ENCODE measurements around the gene ZNF101. TPM values are rescaled to one million over a fixed set of nuclear protein-coding genes. Genes with fewer than 3 reads are reported as not detected.

ZNF101 gene
- total RNA-seq (10 to 100 TPM in 1 of 2 donors, 1 to 10 TPM in 1; 9.3 to 12.4 TPM), polyA plus RNA-seq (10 to 100 TPM in 1 of 2 donors, 1 to 10 TPM in 1; 7.4 to 11.5 TPM)
- long read RNA-seq, donor 1, full-length matches to known transcripts = 1 of 1 reads
- long read RNA-seq, donor 1, partial matches to known transcripts = 0 of 1 reads
- long read RNA-seq, donor 1, other reads (novel, unspliced or antisense) = 0 of 1 reads
- long read RNA-seq, donor 2 = 0 reads
- long read RNA-seq, donor 3, full-length matches to known transcripts = 1 of 1 reads
- long read RNA-seq, donor 3, partial matches to known transcripts = 0 of 1 reads
- long read RNA-seq, donor 3, other reads (novel, unspliced or antisense) = 0 of 1 reads
- long read RNA-seq, donor 4 = 0 reads
- long read RNA-seq, donor 5, full-length matches to known transcripts = 1 of 6 reads
- long read RNA-seq, donor 5, partial matches to known transcripts = 0 of 6 reads
- long read RNA-seq, donor 5, other reads (novel, unspliced or antisense) = 5 of 6 reads

DNA sequence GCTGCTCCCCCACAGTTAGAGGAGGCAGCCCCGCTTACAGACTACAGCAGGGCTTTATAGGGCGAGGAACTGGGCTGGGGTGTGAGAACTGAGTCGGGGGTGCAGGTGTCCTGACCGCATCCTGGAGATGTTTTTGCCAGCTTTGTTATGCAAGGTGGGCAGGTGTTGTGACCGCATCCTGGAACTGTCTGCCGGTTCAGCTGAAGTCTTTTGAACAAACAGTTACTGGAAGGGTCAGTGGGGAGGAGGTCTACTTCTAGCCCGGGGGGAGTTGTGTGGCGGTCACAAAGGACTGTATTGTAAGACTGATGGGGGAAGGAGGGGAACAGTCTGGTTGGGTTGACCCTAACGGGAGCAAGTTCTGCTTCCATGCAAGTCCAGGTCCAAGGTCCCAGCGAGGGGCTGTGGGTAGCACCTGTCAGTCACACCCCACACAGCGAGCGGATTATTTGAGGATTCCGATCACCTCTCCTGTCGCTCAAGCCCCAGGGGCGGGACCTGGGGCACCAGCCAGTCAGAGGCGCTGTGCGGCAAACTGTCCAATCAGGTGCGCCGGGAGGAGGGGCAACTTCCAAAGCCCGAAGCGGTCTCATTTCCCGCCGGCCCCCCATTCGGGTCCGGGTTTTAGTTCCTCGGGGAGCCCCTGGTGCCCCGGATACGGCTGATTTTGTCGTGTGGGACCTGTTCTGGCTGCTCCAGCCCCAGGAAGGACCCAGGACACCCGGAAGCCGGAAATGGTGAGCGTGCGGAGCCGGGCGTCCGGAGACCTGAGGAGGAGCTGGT lies at the start of gene ZNF101:
TSS of gene ZNF101 (plus strand) at position 610 of the 783 bp plus-strand sequence. CDS start at position 735, 125 bp downstream.
- peak; percentile 82 for ATAC-seq (ENCODE audit: insufficient read depth, low FRiP score)
- Histone ChIP-seq H3K4me1 (ENCODE audit: control insufficient read depth in 5 of 5, insufficient read depth in 5 of 5, low read length in 5 of 5) (peaks cover 0 to 11% (median 4%) of the 10 kb centered on the region in 5 donors), H3K9ac (ENCODE audit: insufficient read depth in 1 of 2, low read length in 2 of 2) (peak within 1 kb of the TSS; percentile 63 to 82), H3K9me3 (ENCODE audit: control insufficient read depth in 4 of 4, insufficient read depth in 3 of 4, low read length in 3 of 4) (no peaks in the 10 kb centered on the region), H3K36me3 (ENCODE audit: control insufficient read depth in 4 of 4, insufficient read depth in 4 of 4, low read length in 4 of 4) (peaks cover 0 to under 1% (median 0%) of the 10 kb centered on the region in 4 donors), H3K27ac (ENCODE audit: low read depth in 1 of 2, low read length in 1 of 2) (peak within 1 kb of the TSS; percentile 79 to 92), H3K4me3 (peak within 1 kb of the TSS; percentile 93), H3K27me3 (ENCODE audit: control insufficient read depth in 3 of 3, insufficient read depth in 3 of 3, low read length in 2 of 3) (no peaks in the 10 kb centered on the region)
- TF ChIP-seq CTCF (IDR thresholded peaks at IDR 0.05; ENCODE audit: control extremely low read depth, extremely low read depth) = no peak
- peak; percentile 93 to 95 (median 94) for DNase-seq
- WGBS, 2 donors = 1 to 3% methylated on average over 36 of the region's 36 CpGs

DNA sequence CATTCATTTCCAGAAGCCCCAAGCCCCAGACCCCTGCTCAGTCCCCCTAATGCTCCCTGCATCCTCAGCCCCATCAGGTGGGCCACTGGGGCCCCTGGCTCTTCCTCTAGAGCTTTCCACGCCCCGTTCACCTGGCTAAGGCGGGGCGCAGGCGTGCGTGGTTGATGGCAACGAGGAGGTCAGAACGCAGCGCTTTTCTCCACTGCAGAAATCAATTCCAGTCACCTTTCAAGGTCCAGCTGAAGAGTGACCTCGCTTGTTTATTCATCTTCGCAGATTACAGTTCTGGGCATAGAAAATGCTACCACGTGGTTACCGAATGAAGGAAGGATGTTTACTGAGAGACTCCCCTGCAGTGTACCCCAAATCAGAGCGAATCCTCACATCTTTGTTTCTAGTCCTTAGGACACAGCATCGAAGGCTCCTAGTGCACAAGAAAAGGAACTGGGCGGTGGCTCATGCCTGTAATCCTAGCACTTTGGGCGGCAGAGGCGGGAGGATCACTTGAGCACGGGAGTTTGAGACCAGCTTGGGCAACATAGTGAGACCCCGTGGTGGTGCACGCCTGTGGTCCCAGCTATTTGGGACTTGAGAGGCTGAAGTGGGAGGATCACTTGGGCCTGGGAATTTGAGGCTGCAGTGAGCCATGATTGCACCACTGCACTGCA lies 49.3 kb upstream of the ZNF101 start:
- H3K27ac ChIP-seq (ENCODE audit: low read depth in 1 of 2, low read length in 1 of 2) = no peak overlapping the region
- H3K36me3 ChIP-seq (ENCODE audit: control insufficient read depth in 4 of 4, insufficient read depth in 4 of 4, low read length in 4 of 4) = no peaks in the 10 kb centered on the region
- TF ChIP-seq CTCF (IDR thresholded peaks at IDR 0.05; ENCODE audit: control extremely low read depth, extremely low read depth) = no peak
- peak in 2 of 3 donors; percentile 67 to 68 for DNase-seq
- peaks cover 0 to 21% (median 9%) of the 10 kb centered on the region in 5 donors for H3K4me1 ChIP-seq (ENCODE audit: control insufficient read depth in 5 of 5, insufficient read depth in 5 of 5, low read length in 5 of 5)
- no peak overlapping the region for H3K4me3 ChIP-seq
- H3K27me3 ChIP-seq (ENCODE audit: control insufficient read depth in 3 of 3, insufficient read depth in 3 of 3, low read length in 2 of 3) = no peaks in the 10 kb centered on the region
- H3K9me3 ChIP-seq (ENCODE audit: control insufficient read depth in 4 of 4, insufficient read depth in 3 of 4, low read length in 3 of 4) = no peaks in the 10 kb centered on the region
- WGBS, 2 donors = 53 to 64% methylated on average over 21 of the region's 21 CpGs
- H3K9ac ChIP-seq (ENCODE audit: insufficient read depth in 1 of 2, low read length in 2 of 2) = no peak overlapping the region
- no peak for ATAC-seq (ENCODE audit: insufficient read depth, low FRiP score)

GRCh38 chr19:19619849-19620210 lies 48.8 kb upstream of the ZNF101 start:
- Histone ChIP-seq H3K9ac (ENCODE audit: insufficient read depth in 1 of 2, low read length in 2 of 2) (no peak overlapping the region), H3K36me3 (ENCODE audit: control insufficient read depth in 4 of 4, insufficient read depth in 4 of 4, low read length in 4 of 4) (no peaks in the 10 kb centered on the region), H3K27me3 (ENCODE audit: control insufficient read depth in 3 of 3, insufficient read depth in 3 of 3, low read length in 2 of 3) (no peaks in the 10 kb centered on the region), H3K4me1 (ENCODE audit: control insufficient read depth in 5 of 5, insufficient read depth in 5 of 5, low read length in 5 of 5) (peaks cover 0 to 21% (median 9%) of the 10 kb centered on the region in 5 donors), H3K4me3 (no peak overlapping the region), H3K27ac (ENCODE audit: low read depth in 1 of 2, low read length in 1 of 2) (no peak overlapping the region), H3K9me3 (ENCODE audit: control insufficient read depth in 4 of 4, insufficient read depth in 3 of 4, low read length in 3 of 4) (no peaks in the 10 kb centered on the region)
- ATAC-seq (ENCODE audit: insufficient read depth, low FRiP score) (no peak), DNase-seq (no peak)
- no peak for TF ChIP-seq CTCF (IDR thresholded peaks at IDR 0.05; ENCODE audit: control extremely low read depth, extremely low read depth)
- 73 to 82% methylated on average over 7 of the region's 7 CpGs for WGBS, 2 donors
